Measurements from ENCODE around the gene YBEY.

GRCh38 chr21:46244602-46245001 lies 41.5 kb upstream of the YBEY start:
- TF ChIP-seq CTCF (IDR thresholded peaks at IDR 0.05; ENCODE audit: extremely low read depth in 1 of 2, insufficient read depth in 1 of 2, low read depth in 1 of 2, low read length in 2 of 2) (no peak), POLR2A (IDR thresholded peaks at IDR 0.05; ENCODE audit: low read depth, low read length) (no peak), POLR2AphosphoS5 (IDR thresholded peaks at IDR 0.05; ENCODE audit: insufficient read depth, low read depth, low read length) (no peak), EZH2 (IDR thresholded peaks at IDR 0.05; ENCODE audit: borderline replicate concordance, low read depth, low read length, severe bottlenecking) (no peak), JUN (IDR thresholded peaks at IDR 0.05; ENCODE audit: borderline replicate concordance, insufficient read depth, insufficient read length, low read depth) (no peak)
- TF ChIP-seq, protein P1, sequence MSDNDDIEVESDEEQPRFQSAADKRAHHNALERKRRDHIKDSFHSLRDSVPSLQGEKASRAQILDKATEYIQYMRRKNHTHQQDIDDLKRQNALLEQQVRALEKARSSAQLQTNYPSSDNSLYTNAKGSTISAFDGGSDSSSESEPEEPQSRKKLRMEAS (IDR thresholded peaks at IDR 0.05; ENCODE audit: insufficient read depth, insufficient read length): no peak
